IMR-90 (cell line): Measurements from ENCODE around the gene FNIP1. TPM values are rescaled to one million over a fixed set of nuclear protein-coding genes. Genes with fewer than 3 reads are reported as not detected.
"Not testable (repeated sequence)": the region's sequence is repeated elsewhere in the genome, so short reads cannot be mapped to it uniquely, and the experiment has no call there.

ENCODE experiments used
- ATAC-seq: fragments of 200-7000 bp; cut with Tn5 transposase; 2 replicates; pipeline ENCODE4 v1.9.1; 2020; ENCODE audit warnings: low read depth, mild to moderate bottlenecking, moderate library complexity
- BruUV-seq: library from RNA; stranded (reverse); fragments of 400-500 nt; replicated peaks from 2 replicates; lab custom pipeline; 2021; lab: Mats Ljungman, UMichigan
- CTCF ChIA-PET: fragments of 300-600 bp; formaldehyde crosslinking; extraction: SDS; loops from one replicate; lab custom pipeline; 2021; ENCODE audit warnings: antibody characterized with exemption; lab: Yijun Ruan, JAX
- POLR2A ChIA-PET: fragments of 300-600 bp; sonication (Branson Sonifier 250); formaldehyde crosslinking; loops from one replicate; lab custom pipeline; 2022; ENCODE audit warnings: antibody characterized with exemption; ENCODE audit not compliant: unreplicated experiment; lab: Charles Lee
- DNase-seq: peaks from one replicate; pipeline ENCODE4 v3.0.0; 2013
- H2AFZ ChIP-seq: replicated peaks from 2 replicates; pipeline ENCODE3; 2013; ENCODE audit warnings: low read length, mild to moderate bottlenecking; ENCODE audit not compliant: poor library complexity
- H2AK5ac ChIP-seq: 2 replicates; pipeline ENCODE4 v1.6.1; 2013; ENCODE audit warnings: low read depth, low read length, inconsistent platforms
- H2AK9ac ChIP-seq: replicated peaks from 2 replicates; pipeline ENCODE3; 2013; ENCODE audit warnings: mild to moderate bottlenecking, low read depth, low read length, moderate library complexity; ENCODE audit not compliant: poor library complexity
- H2BK120ac ChIP-seq: 2 replicates; pipeline ENCODE4 v1.6.1; 2013; ENCODE audit warnings: low read depth, low read length, inconsistent platforms
- H2BK15ac ChIP-seq: 3 replicates; pipeline ENCODE4 v1.6.1; 2013; ENCODE audit warnings: low read depth, low read length, inconsistent platforms
- H2BK20ac ChIP-seq: 2 replicates; pipeline ENCODE4 v1.6.1; 2013; ENCODE audit warnings: low read depth, mild to moderate bottlenecking, inconsistent platforms, low read length, moderate library complexity
- H2BK5ac ChIP-seq: 2 replicates; pipeline ENCODE4 v1.6.1; 2013; ENCODE audit warnings: mild to moderate bottlenecking, low read depth, low read length, inconsistent platforms; ENCODE audit not compliant: poor library complexity, severe bottlenecking
- H3K14ac ChIP-seq: replicated peaks from 2 replicates; pipeline ENCODE4 v1.6.1; 2013; ENCODE audit warnings: low read depth, low read length, inconsistent platforms
- H3K18ac ChIP-seq: 2 replicates; pipeline ENCODE4 v1.6.1; 2013; ENCODE audit warnings: low read depth, low read length, control low read depth
- H3K23ac ChIP-seq: 2 replicates; pipeline ENCODE4 v1.6.1; 2013; ENCODE audit warnings: low read depth, low read length, inconsistent platforms
- H3K27ac ChIP-seq: 2 replicates; pipeline ENCODE4 v1.5.1; 2013; ENCODE audit warnings: mild to moderate bottlenecking, control low read depth, low read length; ENCODE audit not compliant: insufficient read depth
- H3K27me3 ChIP-seq: 2 replicates; pipeline ENCODE4 v1.6.1; 2013; ENCODE audit warnings: low read length; ENCODE audit not compliant: control insufficient read depth, insufficient read depth
- H3K36me3 ChIP-seq: 2 replicates; pipeline ENCODE4 v1.6.1; 2013; ENCODE audit warnings: low read length, mixed read lengths; ENCODE audit not compliant: control insufficient read depth, insufficient read depth
- H3K4ac ChIP-seq: 2 replicates; pipeline ENCODE4 v1.6.1; 2013; ENCODE audit warnings: low read depth, low read length, inconsistent platforms
- H3K4me1 ChIP-seq: 2 replicates; pipeline ENCODE4 v1.6.1; 2013; ENCODE audit warnings: low read length, mixed read lengths; ENCODE audit not compliant: control insufficient read depth, insufficient read depth
- H3K4me2 ChIP-seq: 2 replicates; pipeline ENCODE4 v1.6.1; 2013; ENCODE audit warnings: low read depth, mild to moderate bottlenecking, control low read depth, low read length, moderate library complexity
- H3K4me3 ChIP-seq: 2 replicates; pipeline ENCODE4 v1.5.1; 2013; ENCODE audit warnings: low read depth, mild to moderate bottlenecking, control low read depth, low read length, moderate library complexity; ENCODE audit not compliant: insufficient read depth
- H3K56ac ChIP-seq: 2 replicates; pipeline ENCODE4 v1.6.1; 2013; ENCODE audit warnings: low read length, inconsistent platforms; ENCODE audit not compliant: insufficient read depth; ENCODE audit errors: extremely low read depth
- H3K79me1 ChIP-seq, 2 experiments: 2 replicates each; pipeline ENCODE4 v1.6.1; 2013; ENCODE audit warnings: low read length in 2 of 2, inconsistent platforms in 1 of 2, low read depth in 1 of 2
- H3K9ac ChIP-seq: 2 replicates; pipeline ENCODE4 v1.6.1; 2013; ENCODE audit warnings: low read depth, low read length, control low read depth
- H3K9me1 ChIP-seq: 2 replicates; pipeline ENCODE4 v1.6.1; 2013; ENCODE audit warnings: low read length, inconsistent platforms; ENCODE audit not compliant: insufficient read depth
- H3K9me3 ChIP-seq: 2 replicates; pipeline ENCODE4 v1.6.1; 2013; ENCODE audit warnings: low read length; ENCODE audit not compliant: control insufficient read depth, insufficient read depth
- H4K20me1 ChIP-seq: 2 replicates; pipeline ENCODE4 v1.6.1; 2013; ENCODE audit warnings: low read length, inconsistent platforms; ENCODE audit not compliant: insufficient read depth
- H4K5ac ChIP-seq: 2 replicates; pipeline ENCODE4 v1.6.1; 2013; ENCODE audit warnings: mild to moderate bottlenecking, low read depth, low read length, control low read depth
- H4K8ac ChIP-seq, 2 experiments: 2 replicates each; pipeline ENCODE4 v1.6.1; 2013; ENCODE audit warnings: low read depth in 2 of 2, low read length in 2 of 2, control low read depth in 1 of 2, inconsistent platforms in 1 of 2
- H4K91ac ChIP-seq: 2 replicates; pipeline ENCODE4 v1.6.1; 2013; ENCODE audit warnings: low read depth, low read length, inconsistent platforms; ENCODE audit not compliant: insufficient read depth
- WGBS, 2 experiments: methylation state at CpG; one replicate each; pipeline versions ENCODE4 v1.1.5 to v1.1.7; 2013; ENCODE audit warnings: missing lambda C conversion rate in 2 of 2; ENCODE audit not compliant: insufficient read length in 1 of 2; ENCODE audit errors: extremely low coverage in 2 of 2; 5-methylcytosine and 5-hydroxymethylcytosine counted together
- dilution Hi-C: fragments of 300-500 bp; cut with HindIII; formaldehyde crosslinking; loops from one replicate; pipeline ENCODE4 v1.14.3; 2018; ENCODE audit warnings: low sequenced_read_pairs; ENCODE audit not compliant: unreplicated experiment
- in situ Hi-C: fragments of 300-500 bp; cut with MboI; formaldehyde crosslinking; loops from 3 replicates; pipeline ENCODE4 v1.14.3; 2019; ENCODE audit warnings: low sequenced_read_pairs, inconsistent platforms, mixed read lengths
- intact Hi-C: fragments of 100-400 bp; cut with micrococcal nuclease; formaldehyde crosslinking; loops from 2 replicates; pipeline ENCODE4 v1.10.0; 2022
- polyA plus RNA-seq, 3 experiments: library from polyadenylated mRNA; depleted of rRNA; stranded (reverse); fragments of >200 nt; gene quantifications; 2 replicates each; pipeline ENCODE4 v1.2.3, GENCODE V29; 2012; ENCODE audit warnings: low replicate concordance in 1 of 3
- total RNA-seq: library from RNA; depleted of rRNA; stranded (reverse); fragments of >200 nt; gene quantifications from 2 replicates; pipeline ENCODE4 v1.2.3, GENCODE V29; 2012

FNIP1 gene
- total and polyA plus RNA-seq, 2 of the 4 experiments (the other 2 are of a cell fraction): 5.6 to 34.1 TPM

DNA sequence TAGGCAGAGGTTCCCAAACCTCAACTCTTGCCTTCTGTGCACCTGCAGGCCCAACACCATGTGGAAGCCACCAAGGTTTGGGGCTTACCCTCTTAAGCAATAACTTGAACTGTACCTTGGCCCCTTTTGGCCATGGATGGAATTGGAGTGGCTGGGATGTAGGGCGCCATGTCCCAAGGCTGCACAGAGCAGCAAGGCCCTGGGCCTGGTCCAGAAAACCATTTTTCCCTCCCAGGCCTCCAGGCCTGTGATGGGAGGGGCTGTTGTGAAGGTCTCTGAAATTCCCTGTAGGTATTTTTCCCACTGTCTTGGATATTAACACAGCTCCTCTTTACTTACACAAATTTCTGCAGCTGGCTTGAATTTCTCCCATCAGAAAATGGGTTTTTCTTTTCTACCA is 46.2 kb upstream of the FNIP1 start:
- dilution Hi-C loops: not testable (repeated sequence)

GRCh38 chr5:131832702-131833101 is 35.9 kb upstream of the FNIP1 start:
- H3K9me1 ChIP-seq, H3K23ac ChIP-seq, ATAC-seq, BruUV-seq, H3K4ac ChIP-seq, in situ Hi-C loops, POLR2A ChIA-PET, H4K8ac ChIP-seq, H3K27me3 ChIP-seq, H3K36me3 ChIP-seq, H3K9ac ChIP-seq, H3K27ac ChIP-seq, H4K91ac ChIP-seq, H2BK20ac ChIP-seq, H2AK5ac ChIP-seq, H3K4me3 ChIP-seq, H3K4me1 ChIP-seq, H2BK120ac ChIP-seq, H3K18ac ChIP-seq, H3K56ac ChIP-seq, H3K9me3 ChIP-seq, H2AK9ac ChIP-seq, H4K5ac ChIP-seq, intact Hi-C loops, H3K79me1 ChIP-seq, dilution Hi-C loops, H2BK5ac ChIP-seq, DNase-seq, H2BK15ac ChIP-seq, H4K20me1 ChIP-seq, CTCF ChIA-PET, H2AFZ ChIP-seq, H3K4me2 ChIP-seq, H3K14ac ChIP-seq: not testable (repeated sequence)
- WGBS, 2 experiments: 56% methylated on average over 2 of the region's 2 CpGs; no CpG with 5 or more reads in 1 of the 2 experiments

More for the DNA sequence above, 46.2 kb upstream of the FNIP1 start:
- H3K4ac ChIP-seq, H3K14ac ChIP-seq, H2BK20ac ChIP-seq, ATAC-seq, H3K9ac ChIP-seq, H2BK15ac ChIP-seq, H3K79me1 ChIP-seq, H2AK5ac ChIP-seq, H3K9me3 ChIP-seq, H2BK120ac ChIP-seq, H3K18ac ChIP-seq, POLR2A ChIA-PET, H3K4me3 ChIP-seq, CTCF ChIA-PET, H3K56ac ChIP-seq, H3K4me1 ChIP-seq, H4K20me1 ChIP-seq, intact Hi-C loops, H3K23ac ChIP-seq, H3K9me1 ChIP-seq, H2AK9ac ChIP-seq, H2BK5ac ChIP-seq, H3K4me2 ChIP-seq, DNase-seq, H4K8ac ChIP-seq, H4K91ac ChIP-seq, BruUV-seq, H3K36me3 ChIP-seq, H3K27ac ChIP-seq, in situ Hi-C loops, H2AFZ ChIP-seq, H4K5ac ChIP-seq, H3K27me3 ChIP-seq: not testable (repeated sequence)
- WGBS, 2 experiments: no CpG with 5 or more reads among the region's 1 CpG
